H1 (cell line): ENCODE data around the gene MTERF2. TPM values are rescaled to one million over a fixed set of nuclear protein-coding genes. Genes with fewer than 3 reads are reported as not detected.
A peak's percentile ranks its signal among the peaks of the same experiment; 100 is the strongest.

Experiments
- CTCF ChIA-PET: fragments of 300-600 bp; sonication (Branson Sonifier 250); formaldehyde crosslinking; loops from one replicate; lab custom pipeline; 2021; ENCODE audit not compliant: partially characterized antibody; lab: Charles Lee
- POLR2A ChIA-PET: fragments of 300-600 bp; sonication (Branson Sonifier 250); formaldehyde crosslinking; loops from one replicate; lab custom pipeline; 2021; ENCODE audit warnings: inconsistent platforms; ENCODE audit not compliant: partially characterized antibody; lab: Charles Lee
- DNase-seq, 2 experiments: peaks; one replicate each; pipeline versions ENCODE4 v3.0.0 to v3.0.0-alpha.2; 2010 to 2022; ENCODE audit warnings: low spot score in 2 of 2, low read depth in 1 of 2, mixed read lengths in 1 of 2
- FAIRE-seq: peaks from 2 replicates; lab custom pipeline; 2011; peaks lifted over from hg19 to GRCh38; lab: Jason Lieb, UNC
- H2AFZ ChIP-seq: 2 replicates; pipeline ENCODE4 v1.8.1; 2012; ENCODE audit warnings: low read length, inconsistent platforms
- H2AK5ac ChIP-seq: 2 replicates; pipeline ENCODE4 v1.6.1; 2013; ENCODE audit warnings: low read depth, low read length
- H2BK120ac ChIP-seq: replicated peaks from 2 replicates; pipeline ENCODE3; 2013; ENCODE audit warnings: low read depth, low read length, inconsistent platforms
- H2BK12ac ChIP-seq: 2 replicates; pipeline ENCODE4 v1.6.1; 2013; ENCODE audit warnings: low read depth, low read length
- H2BK15ac ChIP-seq: 2 replicates; pipeline ENCODE4 v1.6.1; 2013; ENCODE audit warnings: low read length
- H2BK20ac ChIP-seq: 2 replicates; pipeline ENCODE4 v1.6.1; 2013; ENCODE audit warnings: low read length
- H2BK5ac ChIP-seq: 2 replicates; pipeline ENCODE4 v1.6.1; 2013; ENCODE audit warnings: low read depth, low read length
- H3K14ac ChIP-seq: 2 replicates; pipeline ENCODE4 v1.6.1; 2013; ENCODE audit warnings: inconsistent platforms; ENCODE audit not compliant: insufficient read length
- H3K18ac ChIP-seq: 2 replicates; pipeline ENCODE4 v1.6.1; 2013; ENCODE audit warnings: low read length; ENCODE audit errors: extremely low read depth
- H3K23ac ChIP-seq: 2 replicates; pipeline ENCODE4 v1.6.1; 2013; ENCODE audit warnings: inconsistent platforms; ENCODE audit not compliant: insufficient read length
- H3K23me2 ChIP-seq: 2 replicates; pipeline ENCODE4 v1.6.1; 2013; ENCODE audit warnings: low read depth, low read length
- H3K27ac ChIP-seq: 2 replicates; pipeline ENCODE4 v1.6.1; 2011; ENCODE audit warnings: low read depth, low read length, inconsistent platforms
- H3K27me3 ChIP-seq, 4 experiments: replicated peaks in 1 of 4; 1 replicate in 1 of 4; 2 replicates in 3 of 4; pipeline versions ENCODE4 v1.6.1 to v1.8.1; 2011 to 2013; ENCODE audit warnings: low read length in 3 of 4, mild to moderate bottlenecking in 3 of 4, inconsistent platforms in 2 of 4, mixed read lengths in 2 of 4, moderate library complexity in 1 of 4; ENCODE audit not compliant: control insufficient read depth in 3 of 4, insufficient read depth in 3 of 4; ENCODE audit errors: extremely low read depth in 1 of 4
- H3K36me3 ChIP-seq, 4 experiments: 2 replicates each; pipeline versions ENCODE4 v1.6.1 to v1.8.1; 2011 to 2013; ENCODE audit warnings: mild to moderate bottlenecking in 4 of 4, low read length in 3 of 4, moderate library complexity in 2 of 4, control low read depth in 1 of 4, inconsistent platforms in 1 of 4; ENCODE audit not compliant: insufficient read depth in 4 of 4, control insufficient read depth in 2 of 4
- H3K4ac ChIP-seq: replicated peaks from 2 replicates; pipeline ENCODE3; 2013; ENCODE audit warnings: low read length, low read depth, mixed read lengths, inconsistent platforms; ENCODE audit not compliant: insufficient read length
- H3K4me1 ChIP-seq, 4 experiments: replicated peaks in 1 of 4; 1 replicate in 1 of 4; 2 replicates in 3 of 4; pipeline versions ENCODE4 v1.6.1 to v1.8.1; 2011 to 2013; ENCODE audit warnings: low read length in 3 of 4, inconsistent platforms in 2 of 4, mixed read lengths in 1 of 4; ENCODE audit not compliant: insufficient read depth in 4 of 4, control insufficient read depth in 3 of 4
- H3K4me2 ChIP-seq, 2 experiments: 2 replicates each; pipeline versions ENCODE4 v1.6.1 to v1.8.1; 2011 to 2013; ENCODE audit warnings: low read depth in 2 of 2, low read length in 2 of 2, control low read depth in 1 of 2, inconsistent platforms in 1 of 2, mild to moderate bottlenecking in 1 of 2; ENCODE audit not compliant: insufficient read depth in 1 of 2
- H3K4me3 ChIP-seq, 4 experiments: fragments of 200-600, 300-600 bp in 1 of 4; sonication (generic), shearing (Covaris generic), sonication (Bioruptor Twin) in 1 of 4; 2 replicates each; pipeline versions ENCODE4 v1.5.1 to v1.8.1; 2011 to 2016; ENCODE audit warnings: low read length in 4 of 4, low read depth in 3 of 4, control low read depth in 2 of 4, inconsistent platforms in 2 of 4, mild to moderate bottlenecking in 2 of 4, mixed read lengths in 1 of 4, moderate library complexity in 1 of 4; ENCODE audit not compliant: insufficient read depth in 2 of 4; ENCODE audit errors: extremely low read depth in 1 of 4
- H3K56ac ChIP-seq: replicated peaks from 2 replicates; pipeline ENCODE3; 2013; ENCODE audit warnings: low read depth, mild to moderate bottlenecking, mixed read lengths, low read length, inconsistent platforms; ENCODE audit not compliant: insufficient read length
- H3K79me1 ChIP-seq: 2 replicates; pipeline ENCODE4 v1.6.1; 2013; ENCODE audit warnings: low read depth, low read length, control low read depth
- H3K79me2 ChIP-seq, 2 experiments: 2 replicates each; pipeline versions ENCODE4 v1.6.1 to v1.8.1; 2012 to 2013; ENCODE audit warnings: low read length in 2 of 2, mild to moderate bottlenecking in 2 of 2, inconsistent platforms in 1 of 2; ENCODE audit not compliant: insufficient read depth in 2 of 2, control insufficient read depth in 1 of 2
- H3K9ac ChIP-seq, 4 experiments: replicated peaks in 1 of 4; 1 replicate in 1 of 4; 2 replicates in 3 of 4; pipeline versions ENCODE4 v1.6.1 to v1.8.1; 2011 to 2013; ENCODE audit warnings: low read depth in 3 of 4, low read length in 3 of 4, control low read depth in 2 of 4, mild to moderate bottlenecking in 2 of 4, moderate library complexity in 2 of 4, inconsistent platforms in 1 of 4; ENCODE audit errors: extremely low read depth in 1 of 4
- H3K9me3 ChIP-seq, 2 experiments: 2 replicates each; pipeline versions ENCODE4 v1.6.1 to v1.8.1; 2012 to 2013; ENCODE audit warnings: mild to moderate bottlenecking in 2 of 2, moderate library complexity in 2 of 2, control low read depth in 1 of 2, inconsistent platforms in 1 of 2, low read depth in 1 of 2, low read length in 1 of 2, mixed read lengths in 1 of 2; ENCODE audit not compliant: insufficient read depth in 2 of 2
- H4K20me1 ChIP-seq, 2 experiments: replicated peaks in 1 of 2; 2 replicates each; pipeline versions ENCODE3 to v1.8.1; 2011 to 2013; ENCODE audit warnings: inconsistent platforms in 2 of 2, low read length in 2 of 2, mild to moderate bottlenecking in 1 of 2; ENCODE audit not compliant: insufficient read depth in 2 of 2, control insufficient read depth in 1 of 2
- H4K5ac ChIP-seq: 2 replicates; pipeline ENCODE4 v1.6.1; 2013; ENCODE audit warnings: low read length, low read depth, mixed read lengths, inconsistent platforms; ENCODE audit not compliant: insufficient read length
- H4K8ac ChIP-seq: 2 replicates; pipeline ENCODE4 v1.8.0; 2013; ENCODE audit warnings: mild to moderate bottlenecking, moderate library complexity, low read length, inconsistent platforms; ENCODE audit not compliant: insufficient read depth; ENCODE audit errors: extremely low read depth
- H4K91ac ChIP-seq: replicated peaks from 2 replicates; pipeline ENCODE3; 2013; ENCODE audit warnings: low read length, mixed read lengths, inconsistent platforms; ENCODE audit not compliant: insufficient read length
- BCL11A ChIP-seq, 2 experiments: IDR thresholded peaks; one replicate each; pipeline ENCODE4 v1.6.1; 2011; ENCODE audit warnings: low read depth in 2 of 2, low read length in 2 of 2, mild to moderate bottlenecking in 2 of 2
- CHD1 ChIP-seq: IDR thresholded peaks from 2 replicates; pipeline ENCODE4 v1.6.1; 2012; ENCODE audit warnings: low read depth, low read length, improper control_type of control experiment
- CTBP2 ChIP-seq: IDR thresholded peaks from 2 replicates; pipeline ENCODE4 v1.7.0; 2011; ENCODE audit warnings: borderline replicate concordance, mild to moderate bottlenecking, moderate library complexity, mixed read lengths, low read length; ENCODE audit not compliant: insufficient read depth, insufficient read length
- EP300 ChIP-seq, 2 experiments: IDR thresholded peaks; 1 replicate in 1 of 2; 2 replicates in 1 of 2; pipeline ENCODE4 v1.6.1; 2011 to 2012; ENCODE audit warnings: low read depth in 2 of 2, low read length in 2 of 2, mild to moderate bottlenecking in 2 of 2, borderline replicate concordance in 1 of 2, inconsistent platforms in 1 of 2, moderate library complexity in 1 of 2
- HDAC2 ChIP-seq, 2 experiments: fragments of 300-600 bp in 1 of 2; sonication (generic) in 1 of 2; IDR thresholded peaks; 2 replicates each; pipeline ENCODE4 v1.6.1; 2011 to 2012; ENCODE audit warnings: low read depth in 2 of 2, low read length in 2 of 2, mild to moderate bottlenecking in 2 of 2, moderate library complexity in 2 of 2, borderline replicate concordance in 1 of 2, inconsistent platforms in 1 of 2
- KDM5A ChIP-seq: fragments of 200-600 bp; IDR thresholded peaks from 2 replicates; pipeline ENCODE4 v1.7.1; 2012; ENCODE audit warnings: mild to moderate bottlenecking, low read length, inconsistent platforms, mixed read lengths
- SP4 ChIP-seq: IDR thresholded peaks from 2 replicates; pipeline ENCODE4 v1.6.1; 2012; ENCODE audit warnings: low read length, inconsistent platforms
- TAF7 ChIP-seq: optimal IDR thresholded peaks from 2 replicates; pipeline ENCODE3; 2011; ENCODE audit warnings: low read depth, mild to moderate bottlenecking, inconsistent platforms, low read length, moderate library complexity, borderline replicate concordance
- TBP ChIP-seq: IDR thresholded peaks from 2 replicates; pipeline ENCODE4 v1.6.1; 2011; ENCODE audit warnings: low read depth, low read length, improper control_type of control experiment
- WGBS, 2 experiments: shearing (Covaris generic) in 1 of 2; methylation state at CpG; one replicate each; pipeline versions ENCODE4 v1.1.6 to v1.1.7; 2013 to 2015; ENCODE audit warnings: low lambda C conversion rate in 2 of 2, mixed read lengths in 2 of 2, inconsistent platforms in 1 of 2, low coverage in 1 of 2, missing lambda C conversion rate in 1 of 2; ENCODE audit not compliant: insufficient replicate concordance in 2 of 2, insufficient coverage in 1 of 2, insufficient read length in 1 of 2; ENCODE audit errors: extremely low coverage in 1 of 2, missing lambda C conversion rate in 1 of 2; 5-methylcytosine and 5-hydroxymethylcytosine counted together
- polyA plus RNA-seq, 7 experiments: library from polyadenylated mRNA; depleted of rRNA in 3 of 7; stranded (reverse) in 5 of 7; unstranded in 2 of 7; fragments of >200 nt in 5 of 7; fragments of 200-250 nt in 2 of 7; gene quantifications; 1 replicate in 5 of 7; 2 replicates in 1 of 7; 4 replicates in 1 of 7; pipeline versions ENCODE4 v1.2.1 to v1.2.3, GENCODE V29; 2011 to 2013; ENCODE audit warnings: missing spikeins in 2 of 7, mixed read lengths in 2 of 7
- total RNA-seq: library from RNA; stranded (reverse); fragmentation: NEBNext Ultra II Directional; extraction: Animal tissue kit (Norgen Biotek cat#: 25700); gene quantifications from 2 replicates; pipeline ENCODE4 v1.2.1, GENCODE V29; 2021

The MTERF2 gene
- total and polyA plus RNA-seq, 2 of the 8 experiments (the other 6 are each of a cell fraction or from before 2014, with no cell fraction given) = 2.8 to 7.1 TPM

DNA sequence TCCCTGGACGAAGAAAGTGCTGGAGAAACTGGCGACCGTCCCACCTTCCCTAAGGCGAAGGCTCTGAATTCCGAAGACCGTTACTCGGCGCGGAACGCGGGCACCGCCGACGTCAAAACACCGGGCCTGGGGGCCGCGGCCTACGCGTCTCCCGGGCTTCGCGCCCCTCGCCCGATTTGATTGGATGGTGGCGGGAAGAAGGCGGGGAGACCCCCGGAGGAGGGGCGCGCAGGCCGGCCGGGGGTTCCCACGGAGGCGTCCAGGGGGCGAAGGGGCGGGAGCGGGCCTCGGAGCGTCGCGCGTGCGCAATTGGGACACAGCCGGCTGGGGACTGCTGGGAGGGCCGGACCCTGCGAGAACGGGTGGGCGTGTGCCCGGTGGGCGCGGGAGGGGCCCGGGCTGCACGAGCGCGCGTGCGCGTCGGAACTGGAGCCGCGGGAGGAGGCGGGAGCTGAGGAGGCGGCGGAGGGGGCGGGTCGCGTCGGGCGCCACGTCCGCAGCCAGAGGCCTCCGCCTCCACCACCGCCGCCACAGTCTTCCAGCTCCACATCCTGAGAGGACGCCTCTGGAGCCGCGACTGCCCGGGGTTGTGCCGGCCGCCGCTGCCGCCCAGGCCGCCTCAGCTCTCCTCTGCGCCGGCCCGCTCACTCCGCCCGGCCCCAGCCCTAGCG is 31.4 kb downstream of the MTERF2 start, which contains the start of gene TMEM263:
Gene TMEM263, plus strand, starts transcription at position 531 of the 671 bp plus-strand sequence. CDS start 11,210 bp downstream, outside the sequence.
- no peaks in the 10 kb centered on the region for H3K79me1 ChIP-seq
- peak within 1 kb of the TSS; percentile 32; the same call in 1 of the 2 replicates for H3K18ac ChIP-seq
- FAIRE-seq (no peak), DNase-seq (peak; percentile 90 to 93)
- H4K5ac ChIP-seq = no peak within 1 kb of the TSS
- peaks cover 12% of the 10 kb centered on the region for H3K23me2 ChIP-seq
- H3K23ac ChIP-seq = no peak within 1 kb of the TSS
- peak within 1 kb of the TSS; percentile 64; the same call in 1 of the 2 replicates for H3K27ac ChIP-seq
- H3K36me3 ChIP-seq = no peaks in the 10 kb centered on the region
- H3K4me3 ChIP-seq = peak within 1 kb of the TSS; percentile 71 to 89 (median 76)
- no peaks in the 10 kb centered on the region for H3K9me3 ChIP-seq
- H4K91ac ChIP-seq = peak within 1 kb of the TSS; percentile 65
- H2BK15ac ChIP-seq = 0 out of 2 replicates have a peak within 1 kb of the TSS, but pooled peaks have one; percentile 72
- peak within 1 kb of the TSS; percentile 82 to 84 for H3K4me2 ChIP-seq
- peaks cover 0 to 13% of the 10 kb centered on the region in 2 experiments; a peak in 2 of 4 replicates for H3K79me2 ChIP-seq
- H3K9ac ChIP-seq = peak within 1 kb of the TSS; percentile 58 to 80 (median 67)
- H3K56ac ChIP-seq = peak within 1 kb of the TSS; percentile 30
- H2AK5ac ChIP-seq = no peak within 1 kb of the TSS
- 0 out of 7 replicates have a peak, but pooled peaks cover 0 to 3% (median 0%) of the 10 kb centered on the region in 4 experiments for H3K4me1 ChIP-seq
- H2BK120ac ChIP-seq = no peak within 1 kb of the TSS
- H3K27me3 ChIP-seq = peaks cover 0 to 12% (median 8%) of the 10 kb centered on the region in 4 experiments; a peak in 6 of 7 replicates
- no peak within 1 kb of the TSS for H3K4ac ChIP-seq
- peaks cover 0 to 2% of the 10 kb centered on the region in 2 experiments for H4K20me1 ChIP-seq
- H2BK20ac ChIP-seq = no peak within 1 kb of the TSS; the same call in 1 of the 2 replicates
- POLR2A ChIA-PET = interaction anchor here (0.7 to 1.7 kb wide), 10 partner anchors 9 to 477 kb away, joined by 3 to 7 read pairs (median 4); partner anchors contain the start of genes CRY1 and MTERF2
- H2BK12ac ChIP-seq = no peak within 1 kb of the TSS
- CTCF ChIA-PET = interaction anchor here (1.4 to 1.6 kb wide), 2 partner anchors 14 to 149 kb away, joined by 3 read pairs; no protein-coding TSS in a partner anchor
- H2BK5ac ChIP-seq = no peak within 1 kb of the TSS; the same call in 1 of the 2 replicates
- no peak within 1 kb of the TSS for H3K14ac ChIP-seq
- H4K8ac ChIP-seq = peak within 1 kb of the TSS; percentile 93
- peak within 1 kb of the TSS; percentile 64 for H2AFZ ChIP-seq
- 2% methylated on average over 35 of the region's 88 CpGs; no CpG with 5 or more reads in 1 of the 2 experiments for WGBS, 2 experiments
- no peak for TF ChIP-seq KDM5A
- no peak for TF ChIP-seq BCL11A (IDR thresholded peaks at IDR 0.05; ENCODE audit: low read depth in 2 of 2, low read length in 2 of 2)
- peak; percentile 83 to 90; a peak in 3 of 4 replicates for TF ChIP-seq HDAC2 (IDR thresholded peaks at IDR 0.05; ENCODE audit: borderline replicate concordance in 1 of 2, low read depth in 2 of 2, low read length in 2 of 2)
- TF ChIP-seq CTBP2 = no peak
- peak; percentile 85; the same call in 1 of the 2 replicates for TF ChIP-seq TBP
- TF ChIP-seq EP300 (IDR thresholded peaks at IDR 0.05; ENCODE audit: borderline replicate concordance in 1 of 2, low read depth in 2 of 2, low read length in 2 of 2) = no peak
- TF ChIP-seq TAF7 = no peak
- TF ChIP-seq SP4 = no peak
- TF ChIP-seq CHD1 = no peak
